Esophagus squamous epithelium (tissue), 5 donors: ENCODE results near the gene CCNK. TPM values are rescaled to one million over a fixed set of nuclear protein-coding genes. Genes with fewer than 3 reads are reported as not detected.

ENCODE experiments used
- DNase-seq: peaks from one replicate; lab custom pipeline; 2025; lab: John Stamatoyannopoulos, UW
- H3K27ac ChIP-seq, 4 donors: fragments of 200-600 bp; sonication (generic); one replicate each; pipeline ENCODE4 v1.5.1; 2016 to 2019; ENCODE audit warnings: mild to moderate bottlenecking in 1 of 4
- H3K27me3 ChIP-seq, 4 donors: fragments of 200-600 bp; sonication (generic); 1 replicate in 3 of 4; 2 replicates in 1 of 4; pipeline versions ENCODE4 v1.5.1 to v1.6.0; 2017 to 2021; ENCODE audit warnings: antibody characterized with exemption in 1 of 4
- H3K36me3 ChIP-seq, 3 donors: fragments of 200-600 bp; sonication (generic); one replicate each; pipeline ENCODE4 v1.5.1; 2016 to 2019
- H3K4me1 ChIP-seq, 3 donors: fragments of 200-600 bp; sonication (generic); one replicate each; pipeline ENCODE4 v1.5.1; 2017 to 2019
- H3K4me3 ChIP-seq, 4 donors: fragments of 200-600 bp; sonication (generic); 1 replicate in 3 of 4; 2 replicates in 1 of 4; pipeline ENCODE4 v1.5.1; 2016 to 2019; ENCODE audit warnings: mild to moderate bottlenecking in 2 of 4, moderate library complexity in 1 of 4
- H3K9me3 ChIP-seq, 3 donors: fragments of 200-600 bp; sonication (generic); one replicate each; pipeline ENCODE4 v1.5.1; 2016 to 2019
- CTCF ChIP-seq, 6 experiments: fragments of 450-650 bp in 4 of 6; fragments of 200-600 bp in 2 of 6; sonication (generic) in 2 of 6; IDR thresholded peaks; one replicate each; pipeline ENCODE4 v1.5.1; 2016 to 2019; ENCODE audit warnings: antibody characterized with exemption in 6 of 6, mild to moderate bottlenecking in 4 of 6, moderate library complexity in 4 of 6
- POLR2A ChIP-seq, 4 donors: fragments of 450-650 bp; IDR thresholded peaks; one replicate each; pipeline ENCODE4 v1.6.1; 2017; ENCODE audit warnings: antibody characterized with exemption in 4 of 4, mild to moderate bottlenecking in 4 of 4, moderate library complexity in 3 of 4
- WGBS, 2 donors: methylation state at CpG; one replicate each; pipeline ENCODE4 v1.1.5; 2018; 5-methylcytosine and 5-hydroxymethylcytosine counted together
- intact Hi-C: fragments of 100-400 bp; cut with DNase I; formaldehyde crosslinking; loops from one replicate; pipeline ENCODE4 v1.15.0; 2022
- total RNA-seq, 4 donors: library from RNA; depleted of rRNA; stranded (reverse); fragments of >200 nt; gene quantifications; one replicate each; pipeline ENCODE4 v1.1.0, GENCODE V29; 2016
- donor health status: DM: yes; HTN: yes; CAD: no.

CCNK gene
- total RNA-seq, 4 donors from 2014 or later: 13.4 to 39.9 (median 29.5) TPM

- WGBS, 2 donors: 80 to 83% methylated on average over 5 to 6 of the region's 10 CpGs
- intact Hi-C loops: no loop called here
- no peaks in the 10 kb centered on the region for H3K9me3 ChIP-seq
- no peak for DNase-seq
- no peak overlapping the region for H3K4me3 ChIP-seq
- peak overlapping the region in 2 of 4 donors; percentile 36 to 54 for H3K27ac ChIP-seq
- TF ChIP-seq CTCF (IDR thresholded peaks at IDR 0.05) (no peak), POLR2A (IDR thresholded peaks at IDR 0.05) (no peak)
- no peaks in the 10 kb centered on the region for H3K27me3 ChIP-seq
- no peaks in the 10 kb centered on the region for H3K36me3 ChIP-seq
- peaks cover 4 to 59% (median 8%) of the 10 kb centered on the region in 3 donors for H3K4me1 ChIP-seq
These were observed 68.5 kb downstream of the CCNK start for GRCh38 chr14:99549684-99550083.

- 68 to 83% methylated on average over 3 to 7 of the region's 11 CpGs for whole genome bisulfite sequencing, 2 donors
- peaks cover 11 to 67% (median 15%) of the 10 kb centered on the region in 3 donors for H3K4me1 ChIP-seq
These were observed 69.3 kb downstream of the CCNK start for GRCh38 chr14:99550387-99550992.

GRCh38 chr14:99551034-99551922 lies 70.1 kb downstream of the CCNK start:
- WGBS, 2 donors: 77 to 81% methylated on average over 10 to 11 of the region's 11 CpGs
- H3K27me3 ChIP-seq: no peaks in the 10 kb centered on the region
- no peak overlapping the region for H3K4me3 ChIP-seq
- H3K27ac ChIP-seq: no peak overlapping the region
- no peak for DNase-seq
- H3K36me3 ChIP-seq: no peaks in the 10 kb centered on the region
- no peaks in the 10 kb centered on the region for H3K9me3 ChIP-seq
- intact Hi-C loops: no loop called here
- peaks cover 12 to 60% (median 15%) of the 10 kb centered on the region in 3 donors for H3K4me1 ChIP-seq
- no peak for TF ChIP-seq CTCF (IDR thresholded peaks at IDR 0.05)
- TF ChIP-seq POLR2A (IDR thresholded peaks at IDR 0.05): no peak

More at GRCh38 chr14:99550387-99550992, 69.3 kb downstream of the CCNK start:
- Histone ChIP-seq H3K9me3 (no peaks in the 10 kb centered on the region), H3K4me3 (no peak overlapping the region), H3K27ac (no peak overlapping the region), H3K27me3 (no peaks in the 10 kb centered on the region), H3K36me3 (no peaks in the 10 kb centered on the region)
- DNase-seq: no peak
- intact Hi-C loops: no loop called here
- TF ChIP-seq POLR2A (IDR thresholded peaks at IDR 0.05): no peak
- no peak for TF ChIP-seq CTCF (IDR thresholded peaks at IDR 0.05)

- Histone ChIP-seq H3K4me3 (no peak overlapping the region), H3K36me3 (no peaks in the 10 kb centered on the region), H3K27ac (no peak overlapping the region), H3K9me3 (no peaks in the 10 kb centered on the region), H3K4me1 (peaks cover 12 to 57% (median 15%) of the 10 kb centered on the region in 3 donors), H3K27me3 (no peaks in the 10 kb centered on the region)
- TF ChIP-seq CTCF (IDR thresholded peaks at IDR 0.05) (no peak), POLR2A (IDR thresholded peaks at IDR 0.05) (no peak)
- no peak for DNase-seq
- intact Hi-C loops: no loop called here
- WGBS, 2 donors: 71 to 77% methylated on average over 5 of the region's 9 CpGs
These were observed 70.9 kb downstream of the CCNK start for GRCh38 chr14:99552021-99552553.
